Hepatic stellate cell (primary cell): ENCODE results near the gene SORCS2.

ENCODE experiments used
- DNase-seq: peaks from one replicate; pipeline ENCODE4 v3.0.0; 2011; ENCODE audit warnings: low spot score

SORCS2 gene

DNA sequence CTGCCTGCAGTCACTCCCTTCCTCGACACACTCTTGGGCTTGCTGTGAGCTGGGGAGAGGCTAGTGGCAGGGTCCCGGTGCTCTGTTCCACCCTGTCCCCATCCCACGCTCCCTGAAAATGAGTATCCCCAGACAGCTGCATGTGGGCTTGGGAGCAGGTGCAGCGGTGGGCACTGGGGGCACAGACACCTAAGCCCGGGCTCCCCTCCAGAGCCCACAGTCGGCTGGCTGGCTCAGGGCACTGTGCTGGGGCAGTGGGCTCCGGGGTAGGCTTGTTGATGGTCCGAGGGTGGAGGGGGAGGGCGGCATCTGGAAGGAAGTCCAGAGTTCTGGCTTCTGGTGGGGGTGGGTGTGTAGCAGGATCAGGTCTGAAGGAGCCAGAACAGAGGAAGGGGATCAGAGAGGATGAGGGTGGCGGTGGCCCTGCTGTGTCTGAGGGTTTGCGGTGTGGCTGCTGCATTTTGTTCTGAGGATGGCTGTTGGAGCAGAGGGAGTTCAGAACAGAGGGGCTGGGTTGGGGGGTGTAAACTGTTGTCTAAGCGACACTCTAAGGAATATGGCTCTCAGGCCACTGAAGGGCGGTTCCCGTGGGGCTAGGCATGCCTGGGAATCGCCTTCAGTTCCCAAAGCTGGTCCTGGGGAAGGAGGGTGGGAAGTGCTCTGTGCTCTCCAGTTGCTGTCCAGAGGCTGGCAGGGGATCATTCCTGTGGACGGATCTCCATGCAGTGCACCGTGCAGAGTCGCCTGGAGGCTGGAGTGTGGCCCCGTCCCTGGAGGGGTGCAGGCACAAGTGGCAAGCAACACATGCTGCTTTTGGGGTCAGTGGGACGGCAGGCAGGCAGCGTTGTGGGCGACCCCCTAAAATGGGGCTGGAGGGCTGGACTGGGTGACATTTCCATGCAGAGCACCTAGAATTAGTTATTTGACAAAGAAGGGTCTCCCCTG is 114.0 kb downstream of the SORCS2 start:
- DNase-seq, result no peak

DNA sequence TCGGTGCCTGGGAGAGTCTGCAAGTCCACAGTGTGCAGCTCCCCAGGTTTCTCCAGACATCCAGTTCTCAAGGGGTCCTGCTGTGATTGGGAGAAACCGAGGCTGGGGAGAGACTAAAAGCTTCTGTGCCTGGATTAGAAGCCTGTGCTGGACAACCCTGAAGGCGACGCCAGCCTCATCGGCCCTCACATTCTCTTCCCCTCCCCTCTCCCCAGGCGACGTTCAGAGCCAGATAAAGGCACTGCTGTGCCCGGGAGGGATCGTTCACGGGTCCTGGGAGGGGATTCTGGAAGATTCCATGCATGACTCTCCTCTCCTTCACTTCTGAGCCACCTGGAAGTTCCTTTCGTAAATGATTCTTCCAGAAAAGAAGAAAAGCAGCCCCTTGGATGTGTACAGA is 114.6 kb downstream of the SORCS2 start:
- DNase-seq, result no peak

DNA sequence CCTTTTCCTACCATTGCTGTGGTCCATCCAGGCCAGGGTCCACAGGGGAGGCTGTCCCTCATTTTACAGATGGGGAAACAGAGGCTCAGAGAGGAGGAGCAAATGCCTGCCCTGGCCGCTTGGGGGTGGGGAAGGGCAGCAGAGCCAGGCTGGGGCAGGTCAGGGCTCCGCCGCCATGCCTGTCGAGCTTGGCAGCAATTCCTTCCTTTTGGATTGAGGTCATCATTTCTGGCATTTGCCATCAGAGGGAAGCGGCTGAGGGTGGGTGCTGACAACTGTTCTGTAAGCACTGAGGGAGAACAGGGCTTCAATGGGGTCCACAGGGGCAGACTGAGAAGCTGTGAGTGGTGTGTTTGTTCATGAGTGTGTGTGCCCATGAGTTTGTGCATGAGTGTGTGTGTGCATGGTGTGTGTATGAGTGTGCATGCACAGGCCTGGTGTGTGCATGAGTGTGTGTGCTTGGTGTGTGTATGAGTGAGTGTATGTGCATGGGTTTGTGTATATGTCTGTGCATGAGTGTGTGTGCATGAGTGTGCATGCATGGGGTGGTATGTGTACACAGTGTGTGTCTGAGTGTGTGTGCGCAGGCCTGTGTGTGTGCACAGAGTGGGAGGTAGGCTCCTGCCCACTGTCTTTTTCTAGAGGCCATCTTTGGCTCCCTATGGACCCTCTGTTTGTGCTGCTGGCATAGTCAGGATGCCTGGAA is 115.2 kb downstream of the SORCS2 start:
- DNase-seq, result no peak

DNA sequence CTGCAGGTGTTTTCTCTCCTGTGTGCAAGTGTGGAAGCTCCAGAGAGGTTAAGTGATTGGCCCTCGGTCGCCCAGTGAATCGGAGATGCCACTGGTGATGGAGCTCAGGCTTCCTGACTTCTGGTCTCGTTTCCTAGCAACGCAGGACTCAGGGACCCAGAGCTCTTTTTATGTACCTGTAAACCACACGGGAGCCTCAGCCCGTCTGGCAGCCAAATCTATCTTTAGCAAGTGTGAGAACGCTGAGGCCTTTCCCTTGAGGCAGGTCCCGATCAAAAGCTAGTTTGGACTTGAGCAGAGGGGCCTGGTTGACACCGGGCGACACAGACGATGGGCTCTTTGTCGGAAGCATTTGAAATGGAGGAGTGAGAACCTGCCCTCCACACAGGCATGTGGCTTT is 116.8 kb downstream of the SORCS2 start:
- no peak for DNase-seq

DNA sequence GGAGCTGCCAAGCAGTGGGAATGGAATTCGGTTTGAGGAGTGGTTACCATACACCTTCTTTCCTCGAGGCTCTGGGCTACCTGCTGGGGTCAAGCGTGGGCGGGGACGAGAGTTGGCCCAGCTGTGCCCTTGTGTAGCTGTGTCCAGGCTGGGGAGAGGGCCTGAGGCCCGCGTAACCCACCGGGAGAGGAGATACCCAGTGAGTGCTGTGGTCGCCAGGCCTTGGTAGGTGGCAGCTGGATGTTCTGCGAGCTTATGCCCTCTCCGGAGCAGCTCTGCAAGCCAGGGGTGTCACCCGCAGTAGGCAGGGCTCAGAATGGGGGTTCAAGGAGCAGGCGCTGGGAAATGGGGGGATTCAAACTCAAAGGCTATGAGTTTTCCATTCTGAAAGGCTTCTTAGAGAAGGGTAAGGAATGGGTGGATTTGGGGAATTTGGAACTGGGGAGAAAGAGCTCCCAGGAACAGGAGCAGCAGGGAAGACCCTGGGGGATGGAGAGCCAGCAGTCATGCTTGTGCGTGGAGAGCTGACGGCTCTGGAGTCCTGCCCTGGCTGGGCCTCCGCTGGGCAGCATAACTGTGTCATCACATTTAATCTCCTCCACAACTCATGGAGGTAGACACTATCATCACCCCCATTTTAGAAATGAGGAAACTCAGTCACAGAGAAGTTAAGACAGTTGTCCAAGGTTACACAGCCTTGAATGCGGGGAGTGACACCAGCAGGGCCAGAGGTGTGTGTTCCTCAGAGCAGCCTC is 117.5 kb downstream of the SORCS2 start:
- DNase-seq, result no peak

DNA sequence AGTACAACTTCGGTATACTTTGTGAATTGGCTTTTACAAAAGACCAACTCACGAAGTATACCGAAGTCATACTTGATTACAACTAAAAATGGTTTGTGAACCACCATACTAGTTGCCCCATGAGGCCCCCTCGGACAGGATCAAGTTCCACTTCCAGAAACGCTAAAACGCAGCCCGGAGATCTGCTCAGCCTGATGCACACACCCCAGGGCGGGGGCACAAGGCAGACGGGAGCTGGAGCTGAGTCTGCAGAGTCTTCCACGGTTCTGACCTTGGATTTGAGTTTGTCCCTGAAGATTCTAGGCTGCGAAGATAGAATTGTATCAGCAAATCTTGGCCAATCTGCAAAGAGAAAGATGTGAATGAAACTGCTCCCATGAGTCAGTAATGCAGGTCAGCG is 118.1 kb downstream of the SORCS2 start:
- no peak for DNase-seq

DNA sequence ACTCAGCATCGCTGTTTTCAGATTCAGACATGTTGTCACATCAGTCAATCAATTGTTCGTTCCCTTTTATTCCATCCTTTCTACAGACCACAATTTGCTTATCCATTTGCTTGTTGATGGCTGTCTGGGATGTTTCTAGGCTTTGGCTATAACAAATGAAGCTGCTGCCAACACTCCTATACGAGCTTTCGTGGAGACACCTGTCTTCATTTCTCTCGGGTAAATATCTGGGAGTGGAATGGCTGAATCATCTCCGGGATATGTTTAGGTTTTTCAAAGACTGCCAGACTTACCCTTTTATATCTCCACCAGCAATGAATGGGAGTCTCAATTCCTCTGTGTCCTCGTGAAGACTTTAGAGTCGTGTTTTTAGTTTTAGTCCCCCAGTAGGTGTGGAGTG is 118.9 kb downstream of the SORCS2 start:
- no peak for DNase-seq

DNA sequence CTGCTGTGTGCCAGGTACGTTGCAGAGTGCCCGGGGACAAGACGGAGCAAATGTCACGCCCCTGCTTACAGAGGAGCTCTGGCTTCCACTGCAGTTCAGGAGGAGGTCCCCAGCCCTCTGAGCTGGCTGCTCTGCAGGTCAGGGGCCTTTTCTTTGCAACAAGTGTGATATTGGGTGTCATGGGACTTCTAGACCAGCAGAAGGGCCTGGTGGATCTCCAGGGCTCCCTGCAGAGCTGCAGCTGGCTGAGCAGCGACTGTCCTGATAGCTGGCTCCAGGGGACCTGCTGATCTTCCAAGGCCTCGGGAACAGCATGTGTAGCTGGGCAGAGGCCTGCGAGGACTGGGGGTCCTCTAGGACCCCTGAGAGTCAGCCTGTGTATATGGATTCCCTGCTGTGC is 120.4 kb downstream of the SORCS2 start:
- no peak for DNase-seq

DNA sequence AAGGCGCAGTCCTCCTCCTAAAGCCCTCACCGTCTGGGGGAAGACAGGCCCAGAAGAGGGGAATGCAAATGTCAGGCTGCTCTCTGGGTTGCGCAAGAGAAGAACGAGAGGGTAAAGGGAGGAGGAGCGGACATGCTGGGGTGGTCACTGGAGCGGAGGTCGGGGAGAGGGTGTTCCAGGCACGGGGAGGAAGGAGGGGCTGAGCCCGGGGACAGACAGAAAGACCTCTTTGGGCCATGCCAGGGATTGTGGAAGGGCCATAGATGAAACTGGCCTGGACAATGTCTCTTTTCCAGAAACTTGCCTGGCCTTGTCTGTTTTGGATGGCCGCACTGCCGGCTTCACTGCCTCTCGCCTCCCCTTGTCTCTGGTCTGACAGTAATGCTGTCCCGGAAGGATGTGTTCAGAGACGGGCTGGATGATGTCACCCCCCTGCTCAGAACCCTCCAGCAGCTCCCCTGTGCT is 121.0 kb downstream of the SORCS2 start:
- no peak for DNase-seq

DNA sequence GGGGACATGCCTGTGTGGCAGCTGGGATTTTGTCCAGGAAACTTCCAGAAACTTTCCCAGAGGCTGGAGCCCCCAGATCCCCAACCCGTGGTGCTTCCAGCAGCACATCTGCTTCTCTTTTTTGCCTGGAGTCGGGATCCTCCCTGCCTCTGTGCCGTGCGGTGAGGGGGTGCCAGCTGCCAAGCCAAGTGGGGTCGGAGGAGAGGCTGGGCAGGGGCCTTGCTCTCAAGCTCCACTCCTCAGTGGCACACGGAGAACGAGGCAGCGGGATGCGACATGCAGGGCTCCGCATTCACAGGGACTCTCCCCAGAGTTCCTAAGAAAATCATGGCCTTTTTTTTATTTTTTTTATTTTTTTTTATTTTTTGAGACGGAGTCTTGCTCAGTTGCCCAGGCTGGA is 121.7 kb downstream of the SORCS2 start:
- no peak for DNase-seq

DNA sequence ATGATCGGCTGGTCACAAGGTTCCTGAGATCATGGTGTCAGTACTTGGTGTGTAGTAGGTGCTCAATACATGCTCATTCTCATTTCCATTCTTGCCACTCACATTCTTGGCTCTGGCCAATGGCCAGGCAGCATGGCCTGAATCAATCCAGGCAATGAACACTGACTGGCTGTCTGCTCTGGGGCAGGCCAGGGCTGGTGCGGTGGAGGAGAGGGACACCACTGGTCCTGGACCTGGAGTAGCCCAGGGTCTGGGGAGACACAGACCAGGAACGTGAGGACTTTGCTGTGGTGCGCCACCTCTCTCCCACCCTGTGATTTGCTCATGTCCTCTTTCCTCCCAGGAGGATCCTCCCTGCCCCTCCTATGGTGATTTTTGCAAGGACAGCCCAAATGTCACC is 122.9 kb downstream of the SORCS2 start:
- DNase-seq, result no peak

DNA sequence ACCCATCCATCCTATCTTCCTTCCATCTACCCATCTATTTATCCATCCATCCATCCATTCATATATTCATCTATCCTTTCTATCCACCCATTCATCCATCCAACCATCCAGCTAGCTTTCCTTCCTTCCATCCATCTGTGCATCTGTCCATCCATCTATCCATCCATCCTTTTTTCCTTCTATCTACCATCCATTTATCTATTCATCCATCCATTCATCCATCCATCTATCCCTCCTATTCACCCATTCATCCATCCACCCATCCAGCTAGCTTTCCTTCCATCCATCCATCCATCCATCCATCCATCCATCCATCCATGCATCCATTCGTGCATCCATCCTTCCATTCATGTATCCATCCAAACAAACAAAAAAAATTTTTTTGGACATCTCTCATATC is 123.6 kb downstream of the SORCS2 start:
- DNase-seq, result no peak

DNA sequence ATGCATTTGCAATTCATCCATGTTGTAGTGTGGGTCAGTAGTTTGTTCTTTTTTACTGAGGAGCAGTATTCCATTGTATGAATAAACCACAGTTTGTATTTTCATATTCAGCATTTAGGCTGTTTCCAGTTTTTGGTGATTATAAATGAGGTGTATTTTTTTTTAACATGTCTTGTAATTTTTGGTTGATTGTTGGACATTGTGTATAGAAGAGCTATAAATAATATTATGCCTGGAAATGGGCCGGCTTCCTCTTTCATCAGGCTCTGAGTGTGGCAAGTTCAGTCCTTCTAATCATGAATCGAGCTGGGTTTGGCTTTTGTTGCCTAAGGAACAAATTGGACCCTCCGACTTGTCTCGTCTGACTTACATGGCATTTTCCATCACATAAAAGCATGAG is 126.7 kb downstream of the SORCS2 start:
- no peak for DNase-seq

DNA sequence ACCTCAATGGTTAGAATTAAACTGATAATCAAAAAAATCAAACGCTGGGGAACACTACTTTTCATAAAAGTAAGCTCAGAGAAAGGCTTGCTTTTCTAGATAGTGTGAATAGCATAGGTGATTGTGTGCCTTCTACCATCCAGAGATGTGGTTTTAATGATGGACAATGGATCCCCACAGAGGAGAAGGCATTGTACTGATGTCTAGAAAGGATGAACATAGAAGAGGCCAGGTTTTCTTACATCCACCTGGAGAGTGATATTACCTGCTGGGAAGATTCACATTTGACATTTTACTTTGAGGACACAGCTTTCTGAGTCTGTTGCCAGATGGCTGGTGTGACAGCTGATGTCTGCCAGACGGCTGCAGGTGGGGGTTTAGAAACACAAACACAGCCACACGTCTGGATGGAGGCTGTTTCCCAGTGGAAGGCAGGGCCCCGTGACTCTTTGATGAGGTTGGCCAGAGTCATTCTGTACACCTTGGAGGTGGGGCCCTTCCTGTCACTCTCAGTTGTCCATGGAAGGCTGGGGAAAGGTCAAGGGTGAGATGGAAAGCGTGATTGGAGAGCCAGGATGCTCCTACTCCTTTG is 128.0 kb downstream of the SORCS2 start:
- no peak for DNase-seq

DNA sequence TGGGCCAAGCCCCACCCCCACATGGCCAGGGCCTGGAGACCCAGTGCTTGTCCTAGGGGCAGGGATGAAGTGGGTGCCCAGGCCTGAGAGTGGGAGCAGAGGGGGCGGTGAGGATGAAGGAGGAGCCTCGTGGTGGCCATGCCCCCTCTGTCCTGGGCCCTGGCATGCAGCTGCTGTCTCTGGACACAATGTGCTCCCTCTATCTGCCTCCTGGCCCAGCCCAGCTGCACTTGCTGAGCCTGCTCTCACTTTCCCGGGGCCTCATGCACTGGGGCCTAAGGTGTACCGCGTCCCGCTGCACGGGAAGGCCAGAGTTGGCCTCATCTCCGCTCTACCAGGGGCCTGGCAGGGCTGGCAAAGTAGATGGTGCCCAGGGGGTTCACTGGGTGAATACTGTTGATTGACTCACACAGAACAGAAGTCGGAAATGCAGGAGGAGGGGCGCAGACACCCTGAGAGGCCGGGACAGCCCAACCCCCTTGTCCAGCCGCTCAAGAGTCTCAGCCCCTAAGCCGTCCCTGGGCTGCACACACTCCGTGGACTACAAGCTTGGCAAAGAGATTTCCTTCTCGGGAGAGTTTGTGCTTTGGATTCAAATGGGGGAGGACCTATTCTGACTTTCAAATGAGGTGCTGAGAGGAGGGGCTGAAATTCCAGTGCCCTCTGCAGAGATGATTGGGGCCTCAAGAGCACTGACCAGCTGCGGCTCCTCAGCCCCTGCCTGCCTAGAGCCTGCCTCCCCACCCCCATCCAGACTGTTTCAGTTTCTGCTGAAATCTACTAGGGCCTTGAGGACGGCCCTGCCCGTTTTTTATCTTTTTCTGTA is 130.0 kb downstream of the SORCS2 start:
- DNase-seq, result no peak

DNA sequence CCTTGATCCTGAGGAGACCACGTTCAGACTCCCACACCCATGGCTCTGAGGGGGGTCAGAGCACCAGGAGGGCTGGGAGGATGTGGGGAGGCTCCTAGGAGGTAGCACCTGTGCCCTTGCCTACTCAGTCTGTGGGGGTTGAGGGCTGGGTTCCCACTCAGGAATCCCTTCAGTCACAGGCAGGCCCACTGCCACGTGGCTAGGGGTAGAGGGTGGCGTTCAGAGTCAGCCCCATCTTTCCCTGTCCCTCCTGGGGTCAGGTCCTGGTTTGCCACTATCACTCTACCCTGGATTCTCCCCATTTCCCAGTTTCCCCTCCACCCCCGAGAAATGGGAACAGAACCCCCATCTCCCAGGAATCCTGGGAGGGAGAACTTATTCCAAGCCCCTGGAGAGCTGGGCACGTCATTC is 131.1 kb downstream of the SORCS2 start:
- DNase-seq, result no peak

DNA sequence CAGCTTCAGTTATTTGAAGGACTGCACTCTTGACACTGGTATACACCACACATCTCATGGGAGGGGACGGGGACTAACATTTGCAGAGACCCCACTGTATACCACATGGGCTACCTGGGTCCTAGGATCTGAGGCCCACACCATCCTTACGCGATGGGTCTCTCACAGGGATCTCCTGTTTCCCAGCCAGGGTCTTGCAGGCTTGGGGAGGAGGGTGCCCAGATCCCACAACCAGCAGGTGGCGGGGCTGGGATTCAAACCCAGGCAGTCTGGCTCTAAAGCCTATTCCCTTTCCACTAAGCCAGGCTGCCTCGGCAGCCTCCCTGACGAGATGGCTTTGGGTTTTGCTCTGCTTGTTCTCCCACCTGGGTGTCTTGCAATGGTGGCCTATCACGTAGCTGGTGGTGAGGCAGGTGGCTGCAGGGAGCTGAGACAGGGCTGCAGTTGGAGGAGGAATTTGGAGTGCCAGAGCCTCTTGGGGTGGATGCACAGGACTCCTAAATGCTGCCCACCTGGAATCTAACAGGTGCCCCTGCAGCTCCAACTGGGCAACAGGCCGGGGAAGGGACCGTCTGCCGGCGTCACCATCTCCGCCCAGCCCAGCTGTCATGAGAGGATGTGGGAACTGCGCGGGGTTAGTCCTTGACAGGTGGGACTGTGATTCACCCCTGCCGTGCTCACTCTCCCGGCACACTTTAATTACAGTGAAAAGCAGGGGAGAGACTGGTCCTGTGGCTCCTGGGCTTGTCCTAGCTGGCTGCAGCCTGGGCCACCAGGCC is 131.7 kb downstream of the SORCS2 start:
- no peak for DNase-seq

DNA sequence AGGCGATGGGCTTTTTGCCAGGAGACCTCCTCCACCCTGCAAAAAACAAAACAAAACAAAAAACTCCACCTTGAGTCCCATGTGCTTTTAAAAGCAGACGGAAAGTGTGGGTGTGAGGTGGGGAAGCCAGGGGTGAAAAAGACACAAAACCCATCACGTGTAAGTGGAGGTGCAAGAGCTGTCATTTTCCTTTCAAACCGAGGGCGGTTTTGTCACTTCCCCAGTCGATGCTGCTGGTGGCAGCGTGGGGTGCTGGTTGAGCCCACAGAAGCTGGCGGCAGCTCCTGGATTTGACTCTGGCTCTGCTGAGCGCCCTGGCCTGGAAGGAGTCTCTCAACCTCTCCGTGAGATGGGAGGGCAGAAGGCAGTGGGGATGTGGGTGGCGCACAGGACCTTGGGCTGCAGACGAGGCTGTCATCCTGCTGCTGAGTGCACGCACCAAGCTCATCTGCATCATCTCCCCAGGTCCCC is 132.3 kb downstream of the SORCS2 start:
- no peak for DNase-seq

DNA sequence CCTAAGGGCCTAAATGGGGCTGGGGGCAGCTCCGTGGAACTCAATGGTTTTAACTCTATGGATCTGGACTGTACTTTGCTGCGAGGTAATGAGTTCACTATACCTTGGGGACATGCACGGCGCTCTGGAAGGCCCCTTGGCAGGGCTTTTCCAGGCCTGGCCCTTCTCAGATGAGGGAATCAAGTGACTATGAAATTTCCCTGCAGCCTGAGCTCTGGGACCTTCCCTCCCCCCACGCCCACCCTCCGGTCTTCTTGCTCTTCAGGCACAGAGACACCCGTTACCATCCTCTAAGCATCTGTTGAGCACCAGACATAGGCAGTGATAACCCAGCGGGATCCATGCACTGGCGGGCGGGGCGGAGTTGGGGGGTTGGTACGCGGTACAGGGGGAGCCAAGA is 133.2 kb downstream of the SORCS2 start:
- DNase-seq, result no peak

DNA sequence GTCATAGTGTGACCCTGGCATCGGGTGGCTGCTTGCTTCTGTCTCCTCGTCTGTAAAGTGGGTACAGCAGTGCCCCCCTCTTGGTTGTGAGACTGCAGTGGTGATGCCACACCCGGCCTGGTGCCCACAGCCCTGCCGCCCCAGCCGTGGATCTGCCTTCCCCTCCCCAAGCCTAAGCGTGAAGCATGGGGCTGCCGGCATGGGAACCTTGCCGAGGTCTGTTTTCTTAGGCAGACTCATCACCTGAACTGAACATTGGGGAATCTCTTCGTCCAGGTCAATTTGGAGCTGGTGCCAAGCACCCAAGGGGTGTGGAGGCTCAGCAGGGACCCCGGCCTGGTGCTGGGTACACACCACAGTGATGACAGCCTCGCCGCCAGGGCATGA is 134.0 kb downstream of the SORCS2 start:
- DNase-seq, result no peak
